Heart left ventricle (tissue), 16 donors: Measurements from ENCODE around the gene CHCHD3. TPM values are rescaled to one million over a fixed set of nuclear protein-coding genes. Genes with fewer than 3 reads are reported as not detected.

Experiments used
- ATAC-seq, 4 donors: fragments of 200-7000 bp; cut with Tn5 transposase; one replicate each; pipeline ENCODE4 v1.9.1; 2020 to 2022; ENCODE audit warnings: moderate library complexity in 4 of 4, mild to moderate bottlenecking in 3 of 4, moderate number of reproducible peaks in 1 of 4
- DNase-seq, 5 donors: peaks; one replicate each; pipeline ENCODE4 v3.0.0-alpha.2; 2020
- H3K27ac ChIP-seq, 12 donors: fragments of 200-600 bp; sonication (generic) in 4 of 12; one replicate each; pipeline versions ENCODE4 v1.5.0 to v1.8.0; 2016 to 2022; ENCODE audit warnings: mild to moderate bottlenecking in 2 of 12
- H3K27me3 ChIP-seq, 9 donors: fragments of 200-600 bp; sonication (generic) in 2 of 9; one replicate each; pipeline versions ENCODE4 v1.5.1 to v1.8.0; 2016 to 2022; ENCODE audit warnings: mild to moderate bottlenecking in 3 of 9
- H3K36me3 ChIP-seq, 9 donors: fragments of 200-600 bp; sonication (generic) in 2 of 9; one replicate each; pipeline versions ENCODE4 v1.5.0 to v1.8.0; 2018 to 2022; ENCODE audit warnings: mild to moderate bottlenecking in 2 of 9
- H3K4me1 ChIP-seq, 12 donors: fragments of 200-600 bp; sonication (generic) in 4 of 12; one replicate each; pipeline versions ENCODE4 v1.5.0 to v1.8.0; 2016 to 2022; ENCODE audit warnings: mild to moderate bottlenecking in 3 of 12
- H3K4me3 ChIP-seq, 12 donors: fragments of 200-600 bp; sonication (generic) in 4 of 12; one replicate each; pipeline versions ENCODE4 v1.5.0 to v1.8.0; 2017 to 2022; ENCODE audit warnings: mild to moderate bottlenecking in 9 of 12, moderate library complexity in 4 of 12
- H3K9me3 ChIP-seq, 12 donors: fragments of 200-600 bp; sonication (generic) in 4 of 12; one replicate each; pipeline versions ENCODE4 v1.5.0 to v1.8.0; 2016 to 2022; ENCODE audit warnings: mild to moderate bottlenecking in 1 of 12
- POLR2A ChIP-seq, 2 donors: fragments of 450-650 bp; IDR thresholded peaks; one replicate each; pipeline ENCODE4 v1.6.1; 2017; ENCODE audit warnings: antibody characterized with exemption in 2 of 2, mild to moderate bottlenecking in 2 of 2, moderate library complexity in 2 of 2
- WGBS, 4 donors: extraction: QIAGEN DNeasy Blood & Tissue Kit in 2 of 4; methylation state at CpG; one replicate each; pipeline versions ENCODE4 v1.1.5 to v1.1.7; 2013 to 2018; 5-methylcytosine and 5-hydroxymethylcytosine counted together
- intact Hi-C, 10 donors: fragments of 100-400 bp; cut with DNase I; formaldehyde crosslinking; loops; one replicate each; pipeline versions ENCODE4 v1.11.1 to v1.14.2; 2022
- polyA plus RNA-seq, 2 donors: library from polyadenylated mRNA; stranded (reverse); fragments of 200-250 nt; gene quantifications; one replicate each; pipeline ENCODE4 v1.2.3, GENCODE V29; 2013
- total RNA-seq, 9 donors: library from RNA; depleted of rRNA in 2 of 9; stranded (reverse); fragments of >200 nt in 2 of 9; fragmentation: NEBNext Ultra II Directional in 3 of 9; extraction: Animal tissue kit (Norgen Biotek cat#: 25700) in 3 of 9; gene quantifications; one replicate each; pipeline versions ENCODE4 v1.1.0 to v1.2.4, GENCODE V29; 2016 to 2023
- TF ChIP-seq, protein P1 (sequence below), 12 donors: fragments of 200-600 bp; sonication (generic) in 4 of 12; IDR thresholded peaks; one replicate each; pipeline versions ENCODE4 v1.5.0 to v1.8.0; 2018 to 2022; ENCODE audit warnings: antibody characterized with exemption in 12 of 12, mild to moderate bottlenecking in 5 of 12
- donor health status: ischemic (EF 13 %, LVEDD 7.1; RV severe dilation, severe dysfunction).
- donor health status: healthy with polysubstance abuse.
- donor health status: DM: no; HTN: yes; CAD: no.
- donor health status: DM: no; HTN: no; CAD: no.
- donor health status: ischemic (EF 25% LVEDD 6.9; RV normal size, moderate dysfunction).
- donor health status: ischemic (EF 25% LVEDD 5.7; RV mildly dilated, moderate dysfunction).
- donor health status: healthy.
- donor health status: DM: yes; HTN: yes; CAD: no.
- donor health status: ischemic (EF 35%, LVEDD 5.7; RV mildly dilated, moderate dysfunction).
- donor health status: nonischemic (EF 11% LVEDD 7.7; RV severe dilation, severe dysfunction).
- donor health status: DM: yes; HTN: yes; CAD: no.
- donor health status: PGD.
- donor health status: ischemic (EF 29% LVEDD 5.4; RV normal size, mild dysfunction).
- donor health status: nonischemic (EF 23%, LVEDD 6.1; RV moderate dilation, normal function).

CHCHD3 gene
- total and polyA plus RNA-seq, 11 donors: 92.9 to 197 (median 176) TPM

DNA sequence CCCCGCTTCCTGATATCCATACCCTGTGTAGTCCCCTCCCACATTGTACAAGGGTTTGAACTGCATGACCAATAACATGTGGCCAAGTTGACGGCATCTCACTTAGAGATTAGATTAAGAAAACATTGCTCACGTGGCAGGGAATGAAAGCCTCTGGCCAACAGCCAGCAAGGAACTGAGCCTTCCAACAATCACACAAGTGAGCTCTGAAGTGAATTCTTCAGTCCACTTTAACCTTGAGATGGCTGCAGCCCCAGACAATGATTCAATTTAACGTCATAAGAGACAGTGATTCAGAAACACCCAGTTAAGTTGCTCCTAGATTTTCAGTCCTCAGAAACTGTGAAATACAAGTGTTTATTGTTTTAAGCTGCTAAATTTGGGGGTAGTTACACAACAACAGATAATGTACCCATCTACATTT lies 339.7 kb downstream of the CHCHD3 start:
- no peaks in the 10 kb centered on the region for H3K36me3 ChIP-seq
- H3K27ac ChIP-seq: no peak overlapping the region
- DNase-seq (peak in 4 of 5 donors; percentile 37 to 58 (median 42)), ATAC-seq (peak in 3 of 4 donors; percentile 44 to 72 (median 50))
- no peaks in the 10 kb centered on the region for H3K27me3 ChIP-seq
- intact Hi-C loops: no loop called here
- H3K4me1 ChIP-seq: peaks cover 0 to 17% (median 0%) of the 10 kb centered on the region in 12 donors
- H3K4me3 ChIP-seq: no peak overlapping the region
- H3K9me3 ChIP-seq: peaks cover 0 to 28% (median 15%) of the 10 kb centered on the region in 12 donors
- 25 to 30% (median 25%) methylated on average over 4 of the region's 4 CpGs for WGBS, 4 donors
- TF ChIP-seq, protein P1, sequence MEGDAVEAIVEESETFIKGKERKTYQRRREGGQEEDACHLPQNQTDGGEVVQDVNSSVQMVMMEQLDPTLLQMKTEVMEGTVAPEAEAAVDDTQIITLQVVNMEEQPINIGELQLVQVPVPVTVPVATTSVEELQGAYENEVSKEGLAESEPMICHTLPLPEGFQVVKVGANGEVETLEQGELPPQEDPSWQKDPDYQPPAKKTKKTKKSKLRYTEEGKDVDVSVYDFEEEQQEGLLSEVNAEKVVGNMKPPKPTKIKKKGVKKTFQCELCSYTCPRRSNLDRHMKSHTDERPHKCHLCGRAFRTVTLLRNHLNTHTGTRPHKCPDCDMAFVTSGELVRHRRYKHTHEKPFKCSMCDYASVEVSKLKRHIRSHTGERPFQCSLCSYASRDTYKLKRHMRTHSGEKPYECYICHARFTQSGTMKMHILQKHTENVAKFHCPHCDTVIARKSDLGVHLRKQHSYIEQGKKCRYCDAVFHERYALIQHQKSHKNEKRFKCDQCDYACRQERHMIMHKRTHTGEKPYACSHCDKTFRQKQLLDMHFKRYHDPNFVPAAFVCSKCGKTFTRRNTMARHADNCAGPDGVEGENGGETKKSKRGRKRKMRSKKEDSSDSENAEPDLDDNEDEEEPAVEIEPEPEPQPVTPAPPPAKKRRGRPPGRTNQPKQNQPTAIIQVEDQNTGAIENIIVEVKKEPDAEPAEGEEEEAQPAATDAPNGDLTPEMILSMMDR (IDR thresholded peaks at IDR 0.05): no peak
- no peak for TF ChIP-seq POLR2A (IDR thresholded peaks at IDR 0.05)

DNA sequence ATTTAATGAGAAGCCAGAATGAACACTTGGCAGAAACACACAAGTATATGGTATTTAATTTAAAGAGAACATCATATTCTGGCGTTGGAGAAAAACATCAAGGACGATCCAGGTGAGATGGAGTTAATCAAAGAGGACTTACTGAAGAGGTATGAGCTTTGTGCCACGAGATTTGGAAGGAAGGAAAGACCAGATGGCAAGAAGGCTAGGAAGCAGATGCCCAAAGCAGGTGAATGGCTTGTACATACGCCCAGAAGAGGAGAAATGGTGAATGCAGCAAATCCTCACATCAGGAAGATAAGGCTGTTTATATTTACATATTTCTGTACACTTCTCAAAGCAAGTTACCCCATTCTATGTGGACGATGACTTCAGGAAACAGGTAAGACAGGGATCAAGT lies 341.7 kb downstream of the CHCHD3 start:
- Histone ChIP-seq H3K36me3 (no peaks in the 10 kb centered on the region), H3K9me3 (peaks cover 0 to 24% (median 14%) of the 10 kb centered on the region in 12 donors), H3K4me3 (no peak overlapping the region), H3K27me3 (no peaks in the 10 kb centered on the region), H3K4me1 (peaks cover 0 to 17% (median 0%) of the 10 kb centered on the region in 12 donors), H3K27ac (no peak overlapping the region)
- ATAC-seq (no peak), DNase-seq (no peak)
- intact Hi-C loops: no loop called here
- TF ChIP-seq POLR2A (IDR thresholded peaks at IDR 0.05): no peak
- TF ChIP-seq, protein P1 (IDR thresholded peaks at IDR 0.05): no peak
- WGBS, 4 donors: 73 to 88% (median 86%) methylated on average over 5 of the region's 5 CpGs

DNA sequence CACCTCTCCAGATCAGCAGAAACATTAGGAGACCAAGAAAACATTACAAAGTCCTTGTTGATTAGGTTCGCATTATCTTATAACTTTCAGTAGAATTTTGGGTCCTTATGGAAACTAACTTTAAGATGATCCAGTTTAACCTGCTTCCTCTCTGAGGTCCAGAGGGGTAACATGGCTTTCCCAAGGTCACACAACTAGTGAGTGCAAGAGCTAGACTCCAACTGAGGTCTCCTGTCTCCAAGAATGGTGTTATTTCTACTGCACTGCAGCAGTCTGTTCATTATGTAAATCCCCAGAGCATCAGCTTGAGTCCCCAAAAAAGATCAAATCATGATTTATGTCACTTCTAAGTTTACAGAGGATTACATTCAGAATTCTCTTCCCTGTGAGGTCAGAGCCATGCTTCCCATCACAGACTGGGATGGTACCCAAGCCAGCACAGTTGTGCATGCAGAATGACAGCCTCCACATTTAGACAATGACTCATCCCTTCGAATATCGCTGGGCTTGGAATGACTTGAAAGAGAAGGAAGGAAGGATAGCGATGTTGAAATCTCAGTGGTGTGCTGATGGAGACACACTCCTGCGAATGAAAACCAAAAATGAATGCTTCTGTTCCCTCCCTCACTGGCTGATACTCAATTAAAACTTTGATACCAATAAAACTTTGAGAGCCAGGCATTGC lies 342.5 kb downstream of the CHCHD3 start:
- TF ChIP-seq, protein P1 (IDR thresholded peaks at IDR 0.05): no peak
- no peak for TF ChIP-seq POLR2A (IDR thresholded peaks at IDR 0.05)
- ATAC-seq: peak; percentile 94 to 97 (median 96)
- peak overlapping the region in 1 of 12 donors; percentile 4 for H3K27ac ChIP-seq
- peaks cover 0 to 17% (median 0%) of the 10 kb centered on the region in 12 donors for H3K4me1 ChIP-seq
- 22 to 39% (median 31%) methylated on average over 5 of the region's 5 CpGs for WGBS, 4 donors
- no peak overlapping the region for H3K4me3 ChIP-seq
- intact Hi-C loops: no loop called here
- H3K36me3 ChIP-seq: no peaks in the 10 kb centered on the region
- peak in 4 of 5 donors; percentile 33 to 63 (median 47) for DNase-seq
- H3K9me3 ChIP-seq: peaks cover 0 to 16% (median 10%) of the 10 kb centered on the region in 12 donors
- H3K27me3 ChIP-seq: no peaks in the 10 kb centered on the region

DNA sequence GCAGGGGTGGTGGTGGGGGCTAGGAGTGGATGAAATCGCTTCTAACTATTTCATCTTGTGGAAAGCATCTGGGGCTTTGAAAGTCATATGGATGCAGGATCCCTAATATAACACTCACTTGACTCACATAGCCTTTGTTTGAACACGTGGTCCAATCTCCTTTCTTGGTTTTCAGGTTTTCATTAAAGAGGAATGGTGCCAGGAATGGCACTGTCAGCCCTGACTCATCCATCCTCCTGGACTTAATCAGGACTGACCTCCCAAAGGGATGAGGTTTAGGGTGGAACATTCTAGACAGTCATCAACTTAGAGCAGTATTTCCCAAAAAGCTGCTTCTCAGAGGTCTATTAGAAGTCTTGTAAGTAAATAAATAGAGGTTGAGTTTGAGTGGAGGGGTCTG lies 343.6 kb downstream of the CHCHD3 start:
- ATAC-seq: no peak
- intact Hi-C loops: no loop called here
- Histone ChIP-seq H3K27me3 (no peaks in the 10 kb centered on the region), H3K27ac (no peak overlapping the region), H3K4me1 (peaks cover 0 to 17% (median 0%) of the 10 kb centered on the region in 12 donors), H3K9me3 (peaks cover 0 to 5% (median under 1%) of the 10 kb centered on the region in 12 donors), H3K36me3 (no peaks in the 10 kb centered on the region), H3K4me3 (no peak overlapping the region)
- TF ChIP-seq, protein P1 (IDR thresholded peaks at IDR 0.05): no peak
- TF ChIP-seq POLR2A (IDR thresholded peaks at IDR 0.05): no peak
- WGBS, 4 donors: 58 to 83% (median 66%) methylated on average over 2 of the region's 2 CpGs
- DNase-seq: no peak
